SW480 (cell line): Measurements from ENCODE around the gene LRRC46.

Experiments
- DNase-seq: peaks from one replicate; pipeline ENCODE4 v3.0.0-alpha.2; 2016; ENCODE audit warnings: low spot score

LRRC46 gene

GRCh38 chr17:47878203-47879027 is 46.9 kb downstream of the LRRC46 start:
- no peak for DNase-seq

GRCh38 chr17:47879028-47879585 is 47.6 kb downstream of the LRRC46 start:
- DNase-seq, result no peak

GRCh38 chr17:47879776-47880454 is 48.4 kb downstream of the LRRC46 start:
- DNase-seq, result no peak

GRCh38 chr17:47882247-47882646 is 50.8 kb downstream of the LRRC46 start:
- peak; percentile 40 for DNase-seq

- DNase-seq, result no peak
Observed at GRCh38 chr17:47882695-47883588, 51.5 kb downstream of the LRRC46 start.

GRCh38 chr17:47883589-47884426 is 52.3 kb downstream of the LRRC46 start:
- no peak for DNase-seq

- DNase-seq, result no peak
Observed at GRCh38 chr17:47884427-47884740, 52.9 kb downstream of the LRRC46 start.

- DNase-seq, result peak; percentile 66
Observed at GRCh38 chr17:47884905-47885730, 53.6 kb downstream of the LRRC46 start.
